Measurements from ENCODE around the gene KCNAB1.

DNA sequence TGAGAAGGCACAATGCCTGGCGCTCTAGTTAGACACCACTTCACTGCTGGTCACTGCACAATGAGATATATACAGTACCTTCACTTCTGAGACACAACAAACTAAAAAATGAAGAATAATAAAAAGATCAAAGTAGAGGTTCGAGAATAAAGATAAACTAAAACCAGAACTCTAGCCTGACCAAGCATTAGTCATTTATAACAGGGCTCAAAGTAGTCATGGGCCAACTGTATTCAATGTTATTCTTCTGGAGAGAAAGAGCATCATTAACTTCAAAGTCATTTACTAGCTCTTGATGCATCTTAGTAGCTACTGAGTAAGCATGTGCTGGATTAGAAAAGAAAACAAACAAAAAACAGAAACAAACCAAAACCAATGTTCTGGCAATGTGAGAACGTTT is 289.3 kb downstream of the KCNAB1 start:
- TF ChIP-seq CTCF (conservative IDR thresholded peaks at IDR 0.05 in 1 of 2, IDR thresholded peaks at IDR 0.05 in 1 of 2; ENCODE audit: low read depth in 1 of 2, low read length in 2 of 2) (no peak), EZH2 (IDR thresholded peaks at IDR 0.05; ENCODE audit: low read length, missing control alignments) (no peak)

Data from fibroblast of lung (primary cell).